Left kidney (tissue), 2 donors: Measurements from ENCODE around the gene TMEM132C. TPM values are rescaled to one million over a fixed set of nuclear protein-coding genes. Genes with fewer than 3 reads are reported as not detected.
"Not testable (repeated sequence)": the region's sequence is repeated elsewhere in the genome, so short reads cannot be mapped to it uniquely, and the experiment has no call there.

ENCODE experiments used
- DNase-seq: peaks from one replicate; pipeline ENCODE4 v3.0.0-alpha.2; 2013
- polyA plus RNA-seq: library from polyadenylated mRNA; unstranded; fragments of 120-200 nt; gene quantifications from one replicate; pipeline ENCODE4 v1.2.1, GENCODE V29; 2013; ENCODE audit not compliant: insufficient read length

The TMEM132C gene
- polyA plus RNA-seq, 1 donor = 2.5 TPM

GRCh38 chr12:128474916-128475315 is 207.9 kb downstream of the TMEM132C start:
- DNase-seq = no peak

DNA sequence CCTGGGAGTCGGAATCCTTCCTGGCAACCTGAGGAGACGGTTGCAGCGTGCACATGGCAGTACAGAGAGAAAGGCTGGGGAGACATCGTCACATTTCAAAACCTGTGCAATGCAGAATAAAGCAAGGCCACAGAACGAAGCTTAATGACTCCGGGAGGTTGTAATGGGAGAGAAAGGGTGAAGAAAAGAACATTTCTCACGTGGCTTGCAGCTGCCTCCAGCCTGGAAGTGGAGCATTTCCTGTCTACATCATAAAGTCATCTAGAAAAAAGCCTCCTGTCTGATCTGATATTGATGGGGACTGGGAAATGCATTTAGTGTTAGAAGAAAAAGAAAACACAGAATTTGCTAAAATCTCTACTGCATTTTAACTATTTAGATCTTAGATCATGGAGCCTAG is 209.3 kb downstream of the TMEM132C start:
- DNase-seq = peak; percentile 28

GRCh38 chr12:128483526-128484255 is 216.7 kb downstream of the TMEM132C start:
- DNase-seq = no peak

DNA sequence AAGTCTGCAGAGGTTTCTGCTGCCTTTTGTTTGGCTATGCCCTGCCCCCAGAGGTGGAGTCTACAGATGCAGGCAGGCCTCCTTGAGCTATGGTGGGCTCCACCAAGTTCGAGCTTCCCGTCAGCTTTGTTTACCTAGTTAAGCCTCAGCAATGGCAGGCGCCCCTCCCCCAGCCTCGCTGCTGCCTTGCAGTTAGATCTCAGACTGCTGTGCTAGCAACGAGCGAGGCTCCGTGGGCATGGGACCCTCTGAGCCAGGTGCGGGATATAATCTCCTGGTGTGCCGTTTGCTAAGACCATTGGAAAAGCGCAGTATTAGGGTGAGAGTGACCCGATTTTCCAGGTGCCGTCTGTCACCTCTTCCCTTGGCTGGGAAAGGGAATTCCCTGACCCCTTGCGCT is 230.4 kb downstream of the TMEM132C start:
- DNase-seq = not testable (repeated sequence)

- DNase-seq = no peak
Measured at GRCh38 chr12:128507470-128507869, 240.5 kb downstream of the TMEM132C start.

DNA sequence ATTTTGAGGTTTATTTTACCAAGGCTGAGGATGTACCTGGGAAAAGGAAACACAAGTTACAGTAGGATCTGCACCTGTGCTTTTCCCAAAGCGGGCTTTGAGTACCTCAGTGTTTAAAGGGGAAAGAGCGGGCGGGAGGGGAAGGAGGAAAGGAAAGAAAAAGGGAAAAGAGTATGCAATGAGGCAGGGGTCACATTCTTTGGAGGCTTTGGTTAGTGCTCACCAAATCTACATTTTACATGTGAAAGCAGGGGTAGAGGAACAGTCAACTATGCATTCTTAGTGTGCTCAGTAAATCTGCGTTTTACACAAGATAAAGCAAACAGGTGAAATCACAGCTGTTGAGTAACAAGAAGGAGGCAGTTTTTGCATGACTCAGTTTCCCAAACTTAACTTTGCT is 242.2 kb downstream of the TMEM132C start:
- DNase-seq = no peak

DNA sequence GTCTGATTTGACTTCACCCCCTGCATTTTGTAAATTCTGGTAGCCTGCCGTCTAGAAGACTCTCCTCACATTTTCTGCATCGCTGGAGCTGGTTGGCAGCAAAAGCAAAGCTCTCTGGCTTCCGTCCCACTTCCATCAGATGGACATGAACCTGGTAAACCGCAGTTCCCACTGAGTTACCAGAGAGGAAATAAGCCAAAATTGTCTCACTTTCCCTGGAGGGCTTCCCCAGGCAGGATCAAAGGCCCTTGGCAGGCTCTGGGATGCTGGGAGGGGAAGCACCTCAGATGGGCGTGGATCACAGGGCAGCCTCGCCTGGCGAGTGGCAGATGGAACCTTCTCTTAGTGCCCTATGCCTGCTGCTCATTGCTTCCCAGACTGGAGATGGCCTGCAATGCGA is 243.5 kb downstream of the TMEM132C start:
- no peak for DNase-seq

DNA sequence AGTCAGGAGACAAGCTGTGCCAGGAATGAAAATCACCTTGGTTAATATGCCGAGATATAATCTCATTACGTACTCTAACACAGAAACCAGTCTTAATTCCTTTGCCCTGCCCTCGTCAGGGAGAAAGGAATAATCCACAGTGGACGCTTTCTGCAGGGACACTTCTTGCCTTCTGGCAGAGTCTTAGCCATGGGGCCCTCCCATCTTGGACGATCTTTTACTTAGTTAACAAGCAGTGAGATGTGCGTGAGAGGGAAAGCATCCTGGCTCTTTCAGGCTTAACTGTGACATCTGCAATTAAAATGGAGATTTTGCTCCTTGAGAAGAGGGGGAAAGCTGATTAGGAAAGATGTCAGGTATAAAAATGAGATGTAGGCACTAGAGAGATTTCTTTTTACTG is 246.4 kb downstream of the TMEM132C start:
- DNase-seq = no peak

- DNase-seq = no peak
Measured at GRCh38 chr12:128513831-128514230, 246.9 kb downstream of the TMEM132C start.

GRCh38 chr12:128518644-128519043 is 251.7 kb downstream of the TMEM132C start:
- DNase-seq = no peak

GRCh38 chr12:128519426-128519825 is 252.5 kb downstream of the TMEM132C start:
- no peak for DNase-seq

DNA sequence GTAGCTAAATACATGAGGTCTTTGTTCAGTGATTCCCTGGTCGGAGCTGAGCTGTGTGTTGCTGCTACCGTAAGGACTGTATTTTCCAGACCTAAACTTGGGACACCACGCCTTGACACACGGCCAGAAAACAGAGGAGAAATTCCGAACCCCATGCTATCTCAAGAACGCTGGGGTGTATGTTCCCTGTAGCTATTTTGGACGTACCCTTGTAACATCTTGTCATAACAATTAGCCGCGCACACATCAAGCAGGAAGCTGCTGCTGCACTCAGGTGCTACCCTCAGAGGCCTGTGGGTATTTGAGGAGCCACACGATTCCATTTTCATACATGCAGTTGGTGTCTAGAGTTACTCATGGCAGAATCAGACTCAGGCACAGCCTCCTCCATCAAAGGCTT is 255.0 kb downstream of the TMEM132C start:
- no peak for DNase-seq

DNA sequence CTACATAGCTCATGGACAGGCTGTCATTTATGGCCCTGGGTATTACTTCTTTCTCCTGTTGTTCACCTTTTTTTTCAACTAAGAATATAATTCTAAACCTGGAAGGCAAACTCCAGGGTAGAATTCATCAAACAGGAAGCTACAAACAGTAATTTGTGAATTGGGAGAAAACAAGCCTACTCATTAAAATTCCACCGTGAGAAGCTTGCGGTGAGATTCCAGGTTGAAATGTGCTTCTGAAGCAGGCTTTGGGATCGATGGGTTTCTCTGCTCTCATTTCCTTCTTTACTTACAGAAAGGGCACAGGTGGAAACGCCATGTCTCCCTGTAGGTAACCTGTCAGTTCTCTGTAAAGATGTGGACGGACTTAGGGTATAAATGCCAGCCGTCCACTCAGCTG is 257.5 kb downstream of the TMEM132C start:
- no peak for DNase-seq

GRCh38 chr12:128531170-128531569 is 264.2 kb downstream of the TMEM132C start:
- DNase-seq = no peak

- DNase-seq = no peak
Measured at GRCh38 chr12:128534906-128535305, 267.9 kb downstream of the TMEM132C start.

DNA sequence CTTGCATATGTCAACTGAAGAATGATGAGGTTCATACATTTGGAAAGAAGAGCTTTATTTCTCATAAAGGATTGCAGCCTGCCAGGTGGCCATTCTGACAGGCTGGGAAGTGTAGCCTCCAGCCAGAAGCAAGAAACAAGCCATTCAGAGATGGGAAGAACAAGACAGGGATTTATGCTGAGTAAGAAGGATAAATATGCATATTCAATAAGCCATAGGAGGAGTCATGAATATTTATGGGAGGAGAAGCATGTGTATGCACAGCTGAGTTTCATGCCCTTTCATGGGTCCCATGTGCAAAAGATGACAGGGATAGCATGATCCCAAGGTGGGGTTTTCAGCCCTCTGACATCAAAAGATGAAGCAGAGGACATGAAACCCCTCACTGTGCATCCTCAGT is 269.8 kb downstream of the TMEM132C start:
- DNase-seq = no peak

- DNase-seq = no peak
Measured at GRCh38 chr12:128537668-128538067, 270.7 kb downstream of the TMEM132C start.

DNA sequence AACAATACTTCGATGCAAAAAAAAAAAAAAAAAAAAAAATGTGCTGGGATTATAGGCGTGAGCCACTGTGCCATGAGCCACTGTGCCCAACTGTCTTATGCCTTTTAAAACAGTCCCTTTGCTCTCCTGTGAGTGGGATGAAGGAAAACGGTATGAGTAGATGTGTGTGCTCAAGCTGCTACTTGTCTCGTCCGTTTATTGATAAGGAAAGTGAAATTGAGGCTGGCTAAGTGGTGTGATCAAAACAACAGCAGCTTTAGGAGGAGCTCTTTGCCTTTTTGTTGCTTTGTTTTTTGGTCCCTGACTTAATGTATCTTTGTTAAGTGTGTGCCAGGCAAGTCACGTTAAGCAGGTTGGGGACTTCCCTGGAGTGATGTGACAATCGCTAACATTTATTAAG is 275.9 kb downstream of the TMEM132C start:
- DNase-seq = no peak

DNA sequence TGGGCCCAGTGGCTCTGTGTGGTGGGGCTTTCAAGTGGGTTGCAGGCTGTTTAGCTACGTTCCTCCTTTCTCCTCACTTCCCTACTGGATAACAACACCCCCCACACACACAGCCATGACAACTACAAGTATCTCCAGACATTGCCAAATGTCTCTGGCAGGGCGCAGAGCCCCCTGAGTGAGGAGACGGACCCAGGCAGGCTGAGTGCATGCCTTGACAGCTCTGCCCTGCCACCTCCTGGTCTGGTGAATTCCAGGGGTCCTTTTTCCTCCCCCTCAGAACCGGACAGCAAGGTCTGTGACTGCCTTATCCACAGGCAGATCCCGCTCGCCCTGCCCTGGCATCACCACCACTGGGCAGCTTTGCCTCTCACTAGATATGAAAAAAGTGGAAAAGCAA is 276.5 kb downstream of the TMEM132C start:
- no peak for DNase-seq

DNA sequence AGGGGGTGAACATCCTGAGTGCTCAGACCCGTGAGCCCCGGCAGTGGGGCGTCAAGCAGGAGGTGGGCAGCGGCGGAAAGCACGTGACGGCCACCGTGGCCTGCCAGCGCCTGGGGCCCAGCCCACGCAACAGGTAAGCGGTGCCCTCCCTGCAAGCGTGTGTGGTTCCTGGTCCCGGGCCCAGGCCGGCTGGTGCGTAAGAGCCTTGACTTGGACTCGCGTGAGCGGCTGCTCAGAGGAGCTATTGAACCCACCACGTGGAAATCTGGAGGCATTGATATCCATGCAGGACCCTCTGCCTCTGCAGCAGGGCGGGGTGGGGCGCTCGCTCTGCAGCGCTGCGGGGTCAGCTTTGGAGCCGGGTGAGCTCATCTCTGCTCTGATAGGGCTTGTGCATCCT is 277.0 kb downstream of the TMEM132C start:
- no peak for DNase-seq

DNA sequence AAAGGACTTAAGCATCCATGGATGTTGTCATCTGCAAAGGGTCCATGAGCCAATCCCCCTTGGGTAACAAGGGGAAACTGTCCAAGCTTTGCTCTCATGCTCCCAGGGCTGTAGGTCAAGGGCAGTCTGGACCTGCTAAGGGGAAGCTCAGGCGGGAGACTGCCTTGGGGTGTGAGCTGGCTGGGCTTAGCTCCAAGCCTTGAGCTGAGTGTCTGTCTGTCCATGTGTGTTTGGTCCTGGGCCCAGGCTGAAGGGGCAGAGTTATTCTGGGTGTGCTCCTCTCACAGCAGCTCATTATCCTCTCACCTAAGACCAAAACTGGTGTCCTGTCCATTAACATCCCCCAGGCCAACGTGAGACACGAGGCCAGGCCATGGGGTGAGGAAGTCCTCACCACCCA is 282.0 kb downstream of the TMEM132C start:
- no peak for DNase-seq

DNA sequence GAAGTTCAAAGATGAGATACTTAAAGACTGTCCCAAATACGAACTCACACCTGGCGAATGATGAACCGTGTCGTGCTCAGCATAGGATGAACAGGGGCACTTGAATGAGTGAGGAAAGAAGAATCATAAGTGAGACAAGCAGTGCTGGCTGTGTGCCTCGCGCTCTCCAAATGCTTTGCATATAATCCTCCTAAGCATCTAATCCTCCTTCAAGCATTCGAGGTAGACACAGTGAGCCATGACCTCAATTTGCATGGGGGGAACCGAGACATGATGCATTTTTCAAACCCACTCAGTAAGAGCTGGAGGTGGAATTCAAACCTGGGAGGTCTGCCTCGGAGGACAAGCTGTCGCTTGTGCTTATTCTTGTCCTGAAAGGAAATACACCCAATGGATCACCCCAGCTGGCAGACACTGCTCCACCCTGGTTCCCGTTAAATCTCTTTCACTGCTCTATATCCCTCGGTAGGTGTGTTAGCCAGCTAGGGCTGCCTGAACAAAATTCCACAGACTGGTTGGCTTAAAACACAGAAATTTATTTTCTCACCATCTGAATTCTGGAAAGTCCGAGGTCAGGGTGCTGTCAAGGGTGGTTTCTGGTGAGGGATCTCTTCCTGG is 282.7 kb downstream of the TMEM132C start:
- DNase-seq = no peak

- no peak for DNase-seq
Measured at GRCh38 chr12:128551266-128551665, 284.3 kb downstream of the TMEM132C start.
